GM21360 (cell line): Measurements from ENCODE around the gene HIC2.
"Not testable (repeated sequence)": the region's sequence is repeated elsewhere in the genome, so short reads cannot be mapped to it uniquely, and the experiment has no call there.

Experiments
- ATAC-seq: cut with Tn5 transposase; IDR thresholded peaks from one replicate; pipeline ENCODE4 v1.9.1; 2021; ENCODE audit warnings: mild to moderate bottlenecking, moderate library complexity; ENCODE audit not compliant: unreplicated experiment

HIC2 gene

GRCh38 chr22:21417227-21417746 lies at the start of gene HIC2:
TSS of gene HIC2 (plus strand) at chr22:21417371. CDS start at chr22:21442832, 25,461 bp downstream.
- ATAC-seq, result not testable (repeated sequence)

- ATAC-seq, result not testable (repeated sequence)
Observed at GRCh38 chr22:21368603-21369310, 48.4 kb upstream of the HIC2 start.

- not testable (repeated sequence) for ATAC-seq
Observed at GRCh38 chr22:21375880-21376279, 41.3 kb upstream of the HIC2 start.

GRCh38 chr22:21383701-21384467 lies 33.3 kb upstream of the HIC2 start, which contains the start of gene RIMBP3B:
TSS of gene RIMBP3B (plus strand) at chr22:21383751. CDS start at chr22:21383859, 108 bp downstream.
- ATAC-seq, result not testable (repeated sequence)

- ATAC-seq, result not testable (repeated sequence)
Observed at GRCh38 chr22:21384468-21385357, 32.5 kb upstream of the HIC2 start.

- ATAC-seq, result not testable (repeated sequence)
Observed at GRCh38 chr22:21389480-21389879, 27.7 kb upstream of the HIC2 start.

- ATAC-seq, result not testable (repeated sequence)
Observed at GRCh38 chr22:21390013-21390412, 27.2 kb upstream of the HIC2 start.

- ATAC-seq, result not testable (repeated sequence)
Observed at GRCh38 chr22:21394613-21395012, 22.6 kb upstream of the HIC2 start.

GRCh38 chr22:21401197-21401969 lies 15.8 kb upstream of the HIC2 start:
- not testable (repeated sequence) for ATAC-seq

- not testable (repeated sequence) for ATAC-seq
Observed at GRCh38 chr22:21402763-21403314, 14.3 kb upstream of the HIC2 start.

- ATAC-seq, result not testable (repeated sequence)
Observed at GRCh38 chr22:21407139-21407538, 10.0 kb upstream of the HIC2 start.

GRCh38 chr22:21407792-21408191 lies 9.4 kb upstream of the HIC2 start:
- ATAC-seq, result not testable (repeated sequence)

GRCh38 chr22:21416375-21416774 lies 796 bp upstream of the HIC2 start:
- not testable (repeated sequence) for ATAC-seq

- not testable (repeated sequence) for ATAC-seq
Observed at GRCh38 chr22:21417853-21418252, 682 bp downstream of the HIC2 start.

GRCh38 chr22:21418974-21419638 lies 1.9 kb downstream of the HIC2 start:
- ATAC-seq, result not testable (repeated sequence)

- not testable (repeated sequence) for ATAC-seq
Observed at GRCh38 chr22:21420180-21420763, 3.1 kb downstream of the HIC2 start.

GRCh38 chr22:21424084-21424709 lies 7.0 kb downstream of the HIC2 start:
- not testable (repeated sequence) for ATAC-seq
